ENCODE results near the gene PDE6A. TPM values are rescaled to one million over a fixed set of nuclear protein-coding genes. Genes with fewer than 3 reads are reported as not detected.

PDE6A gene
- total RNA-seq, 1 experiment from 2014 or later = not detected

GRCh38 chr5:149938791-149939358 is 5.7 kb downstream of the PDE6A start:
- WGBS (ENCODE audit: extremely low coverage, insufficient read length, low lambda C conversion rate) = no CpG with 5 or more reads among the region's 6 CpGs
- Mint-ChIP-seq H3K9me3 (no peaks in the 10 kb centered on the region), H3K4me3 (no peak overlapping the region), H3K27ac (no peak overlapping the region), H3K36me3 (ENCODE audit: insufficient read depth in 1 of 3, low read depth in 3 of 3) (no peaks in the 10 kb centered on the region), H3K4me1 (peaks cover 8 to 15% of the 10 kb centered on the region in 2 experiments), H3K27me3 (ENCODE audit: low read depth) (peaks cover 9% of the 10 kb centered on the region)
- H2BK12ac ChIP-seq (ENCODE audit: insufficient read length, low read depth, low read length) = no peak overlapping the region
- no peak overlapping the region for H3K56ac ChIP-seq (ENCODE audit: insufficient read length, low read depth, low read length)
- DNase-seq = no peak
- TF ChIP-seq CTCF (conservative IDR thresholded peaks at IDR 0.05) = no peak
- no peak overlapping the region for H4K91ac ChIP-seq (ENCODE audit: insufficient read length, low read depth, low read length)
- H3K4me2 ChIP-seq (ENCODE audit: insufficient read depth, insufficient read length, low read length) = no peak overlapping the region
- H3K4ac ChIP-seq (ENCODE audit: low read depth, low read length) = no peak overlapping the region
- no peaks in the 10 kb centered on the region for H3K4me1 ChIP-seq (ENCODE audit: insufficient read depth, low read length)
- H3K79me2 ChIP-seq (ENCODE audit: insufficient read depth, low read length) = no peaks in the 10 kb centered on the region
- no peaks in the 10 kb centered on the region for H3K27me3 ChIP-seq (ENCODE audit: insufficient read depth, low read length)
- no peaks in the 10 kb centered on the region for H3K9me3 ChIP-seq (ENCODE audit: control insufficient read depth, low read depth, low read length)
- no peak overlapping the region for H3K18ac ChIP-seq (ENCODE audit: insufficient read length, low read depth, low read length)
- no peak overlapping the region for H2BK15ac ChIP-seq (ENCODE audit: low read depth, low read length)
- no peak overlapping the region for H3T11ph ChIP-seq (ENCODE audit: low read length)
- H4K5ac ChIP-seq (ENCODE audit: insufficient read length, low read depth, low read length) = no peak overlapping the region
- H2BK20ac ChIP-seq (ENCODE audit: low read depth, low read length, poor library complexity, severe bottlenecking) = no peak overlapping the region
- no peak overlapping the region for H2AK5ac ChIP-seq (ENCODE audit: insufficient read length, low read length)
- no peak overlapping the region for H2AFZ ChIP-seq (ENCODE audit: low read length)
- H2BK120ac ChIP-seq (ENCODE audit: low read depth, low read length, poor library complexity, severe bottlenecking) = no peak overlapping the region
- H4K8ac ChIP-seq (replicated peaks; ENCODE audit: insufficient read length, low read depth, low read length) = no peak overlapping the region
- no peaks in the 10 kb centered on the region for H3K23me2 ChIP-seq (ENCODE audit: insufficient read length, low read depth, low read length, poor library complexity, severe bottlenecking)
- no peaks in the 10 kb centered on the region for H3K79me1 ChIP-seq (ENCODE audit: insufficient read depth, low read depth, low read length, poor library complexity, severe bottlenecking)
- no peak overlapping the region for H3K27ac ChIP-seq (ENCODE audit: insufficient read length, low read depth, low read length)
- no peak overlapping the region for H3K14ac ChIP-seq (ENCODE audit: insufficient read depth, low read length)
- no peaks in the 10 kb centered on the region for H4K20me1 ChIP-seq (ENCODE audit: control insufficient read depth, insufficient read depth, insufficient read length)
- no peak overlapping the region for H3K23ac ChIP-seq (ENCODE audit: insufficient read length, low read depth, low read length)
- H3K9ac ChIP-seq (ENCODE audit: extremely low read depth, insufficient read length, low read length) = no peak overlapping the region
- H2BK5ac ChIP-seq (ENCODE audit: insufficient read length, low read length) = no peak overlapping the region
